Esophagus squamous epithelium (tissue), 5 donors: ENCODE measurements around the gene ST3GAL4. TPM values are rescaled to one million over a fixed set of nuclear protein-coding genes. Genes with fewer than 3 reads are reported as not detected.

ENCODE experiments used
- DNase-seq: peaks from one replicate; lab custom pipeline; 2025; lab: John Stamatoyannopoulos, UW
- H3K27ac ChIP-seq, 4 donors: fragments of 200-600 bp; sonication (generic); one replicate each; pipeline ENCODE4 v1.5.1; 2016 to 2019; ENCODE audit warnings: mild to moderate bottlenecking in 1 of 4
- H3K27me3 ChIP-seq, 4 donors: fragments of 200-600 bp; sonication (generic); 1 replicate in 3 of 4; 2 replicates in 1 of 4; pipeline versions ENCODE4 v1.5.1 to v1.6.0; 2017 to 2021; ENCODE audit warnings: antibody characterized with exemption in 1 of 4
- H3K36me3 ChIP-seq, 3 donors: fragments of 200-600 bp; sonication (generic); one replicate each; pipeline ENCODE4 v1.5.1; 2016 to 2019
- H3K4me1 ChIP-seq, 3 donors: fragments of 200-600 bp; sonication (generic); one replicate each; pipeline ENCODE4 v1.5.1; 2017 to 2019
- H3K4me3 ChIP-seq, 4 donors: fragments of 200-600 bp; sonication (generic); 1 replicate in 3 of 4; 2 replicates in 1 of 4; pipeline ENCODE4 v1.5.1; 2016 to 2019; ENCODE audit warnings: mild to moderate bottlenecking in 2 of 4, moderate library complexity in 1 of 4
- H3K9me3 ChIP-seq, 3 donors: fragments of 200-600 bp; sonication (generic); one replicate each; pipeline ENCODE4 v1.5.1; 2016 to 2019
- CTCF ChIP-seq, 6 experiments: fragments of 450-650 bp in 4 of 6; fragments of 200-600 bp in 2 of 6; sonication (generic) in 2 of 6; IDR thresholded peaks; one replicate each; pipeline ENCODE4 v1.5.1; 2016 to 2019; ENCODE audit warnings: antibody characterized with exemption in 6 of 6, mild to moderate bottlenecking in 4 of 6, moderate library complexity in 4 of 6
- POLR2A ChIP-seq, 4 donors: fragments of 450-650 bp; IDR thresholded peaks; one replicate each; pipeline ENCODE4 v1.6.1; 2017; ENCODE audit warnings: antibody characterized with exemption in 4 of 4, mild to moderate bottlenecking in 4 of 4, moderate library complexity in 3 of 4
- WGBS, 2 donors: methylation state at CpG; one replicate each; pipeline ENCODE4 v1.1.5; 2018; 5-methylcytosine and 5-hydroxymethylcytosine counted together
- intact Hi-C: fragments of 100-400 bp; cut with DNase I; formaldehyde crosslinking; loops from one replicate; pipeline ENCODE4 v1.15.0; 2022
- total RNA-seq, 4 donors: library from RNA; depleted of rRNA; stranded (reverse); fragments of >200 nt; gene quantifications; one replicate each; pipeline ENCODE4 v1.1.0, GENCODE V29; 2016
- donor health status: DM: yes; HTN: yes; CAD: no.

The ST3GAL4 gene
- total RNA-seq, 4 donors from 2014 or later: 31.0 to 110 (median 51.2) TPM

- intact Hi-C loops: no loop called here
- H3K4me3 ChIP-seq: no peak overlapping the region
- WGBS, 2 donors: 60% methylated on average over 1 of the region's 15 CpGs; no CpG with 5 or more reads in 1 of the 2 donors
- no peaks in the 10 kb centered on the region for H3K9me3 ChIP-seq
- no peak overlapping the region for H3K27ac ChIP-seq
- DNase-seq: no peak
- H3K4me1 ChIP-seq: peaks cover 0 to 20% (median 5%) of the 10 kb centered on the region in 3 donors
- peaks cover 0 to 58% (median 0%) of the 10 kb centered on the region in 4 donors for H3K27me3 ChIP-seq
- no peaks in the 10 kb centered on the region for H3K36me3 ChIP-seq
- TF ChIP-seq CTCF (IDR thresholded peaks at IDR 0.05): no peak
- TF ChIP-seq POLR2A (IDR thresholded peaks at IDR 0.05): no peak
These were observed 100.6 kb downstream of the ST3GAL4 start for GRCh38 chr11:126456089-126456488.

- peaks cover 0 to 59% (median 0%) of the 10 kb centered on the region in 4 donors for H3K27me3 ChIP-seq
- peaks cover 0 to 17% (median 5%) of the 10 kb centered on the region in 3 donors for H3K4me1 ChIP-seq
- H3K36me3 ChIP-seq: no peaks in the 10 kb centered on the region
- TF ChIP-seq CTCF (IDR thresholded peaks at IDR 0.05) (no peak), POLR2A (IDR thresholded peaks at IDR 0.05) (no peak)
- H3K27ac ChIP-seq: no peak overlapping the region
- intact Hi-C loops: no loop called here
- DNase-seq: no peak
- WGBS, 2 donors: 81 to 89% methylated on average over 15 to 19 of the region's 20 CpGs
- H3K4me3 ChIP-seq: no peak overlapping the region
- no peaks in the 10 kb centered on the region for H3K9me3 ChIP-seq
These were observed 101.5 kb downstream of the ST3GAL4 start for GRCh38 chr11:126456783-126457542.

- H3K27me3 ChIP-seq: peaks cover 0 to 52% (median 0%) of the 10 kb centered on the region in 4 donors
- H3K36me3 ChIP-seq: no peaks in the 10 kb centered on the region
- no peak overlapping the region for H3K4me3 ChIP-seq
- intact Hi-C loops: no loop called here
- no peak for DNase-seq
- H3K9me3 ChIP-seq: no peaks in the 10 kb centered on the region
- no peak overlapping the region for H3K27ac ChIP-seq
- peaks cover 0 to 9% (median 0%) of the 10 kb centered on the region in 3 donors for H3K4me1 ChIP-seq
- TF ChIP-seq POLR2A (IDR thresholded peaks at IDR 0.05) (no peak), CTCF (IDR thresholded peaks at IDR 0.05) (no peak)
- whole genome bisulfite sequencing, 2 donors: 82% methylated on average over 8 of the region's 8 CpGs
These were observed 102.3 kb downstream of the ST3GAL4 start for GRCh38 chr11:126457817-126458216.

GRCh38 chr11:126459691-126460281 lies 104.3 kb downstream of the ST3GAL4 start:
- no peak overlapping the region for H3K27ac ChIP-seq
- H3K4me1 ChIP-seq: peaks cover 0 to 4% (median 0%) of the 10 kb centered on the region in 3 donors
- no peaks in the 10 kb centered on the region for H3K9me3 ChIP-seq
- H3K27me3 ChIP-seq: peaks cover 0 to 46% (median 0%) of the 10 kb centered on the region in 4 donors
- intact Hi-C loops: no loop called here
- no peaks in the 10 kb centered on the region for H3K36me3 ChIP-seq
- H3K4me3 ChIP-seq: no peak overlapping the region
- DNase-seq: no peak
- 42% methylated on average over 10 of the region's 10 CpGs for WGBS, 2 donors
- no peak for TF ChIP-seq CTCF (IDR thresholded peaks at IDR 0.05)
- TF ChIP-seq POLR2A (IDR thresholded peaks at IDR 0.05): no peak
